Cardiac muscle cell (in vitro differentiated cells and primary cell): ENCODE measurements around the gene NPFF. TPM values are rescaled to one million over a fixed set of nuclear protein-coding genes. Genes with fewer than 3 reads are reported as not detected.

Experiments used
- DNase-seq, 2 donors: peaks; one replicate each; pipeline versions ENCODE4 v3.0.0 to v3.0.0-alpha.2; 2010 to 2017; ENCODE audit warnings: low read depth in 1 of 2, low spot score in 1 of 2
- H3K27ac ChIP-seq: fragments of 200-600 bp; sonication (generic); 2 replicates; pipeline ENCODE4 v1.5.1; 2016
- H3K27me3 ChIP-seq: fragments of 200-600 bp; sonication (generic); 2 replicates; pipeline ENCODE4 v1.6.0; 2016; ENCODE audit warnings: control low read depth
- H3K36me3 ChIP-seq: fragments of 200-600 bp; sonication (generic); 2 replicates; pipeline ENCODE4 v1.5.1; 2016; ENCODE audit warnings: control low read depth
- H3K4me1 ChIP-seq: fragments of 200-600 bp; sonication (generic); 2 replicates; pipeline ENCODE4 v1.8.1; 2017; ENCODE audit warnings: low read depth, mild to moderate bottlenecking, mixed run types
- H3K4me3 ChIP-seq: fragments of 200-600 bp; sonication (generic); 2 replicates; pipeline ENCODE4 v1.5.1; 2016; ENCODE audit warnings: mild to moderate bottlenecking
- H3K9me3 ChIP-seq: fragments of 200-600 bp; sonication (generic); 2 replicates; pipeline ENCODE4 v1.5.1; 2017; ENCODE audit warnings: low read depth, mild to moderate bottlenecking, control low read depth
- CTCF ChIP-seq: IDR thresholded peaks from 2 replicates; pipeline ENCODE4 v1.5.1; 2012; ENCODE audit warnings: low read depth, mild to moderate bottlenecking, low read length
- polyA plus RNA-seq: library from polyadenylated mRNA; unstranded; fragments of >200 nt; fragmentation: Nextera tagmentation; extraction: Ambion mirVana; gene quantifications from 2 replicates; pipeline ENCODE4 v1.2.1, GENCODE V29; 2016
- total RNA-seq: library from RNA; depleted of rRNA; stranded (reverse); fragments of >200 nt; gene quantifications from 2 replicates; pipeline ENCODE4 v1.2.3, GENCODE V29; 2016

The NPFF gene
- total and polyA plus RNA-seq, 2 experiments from 2014 or later, result not detected

DNA sequence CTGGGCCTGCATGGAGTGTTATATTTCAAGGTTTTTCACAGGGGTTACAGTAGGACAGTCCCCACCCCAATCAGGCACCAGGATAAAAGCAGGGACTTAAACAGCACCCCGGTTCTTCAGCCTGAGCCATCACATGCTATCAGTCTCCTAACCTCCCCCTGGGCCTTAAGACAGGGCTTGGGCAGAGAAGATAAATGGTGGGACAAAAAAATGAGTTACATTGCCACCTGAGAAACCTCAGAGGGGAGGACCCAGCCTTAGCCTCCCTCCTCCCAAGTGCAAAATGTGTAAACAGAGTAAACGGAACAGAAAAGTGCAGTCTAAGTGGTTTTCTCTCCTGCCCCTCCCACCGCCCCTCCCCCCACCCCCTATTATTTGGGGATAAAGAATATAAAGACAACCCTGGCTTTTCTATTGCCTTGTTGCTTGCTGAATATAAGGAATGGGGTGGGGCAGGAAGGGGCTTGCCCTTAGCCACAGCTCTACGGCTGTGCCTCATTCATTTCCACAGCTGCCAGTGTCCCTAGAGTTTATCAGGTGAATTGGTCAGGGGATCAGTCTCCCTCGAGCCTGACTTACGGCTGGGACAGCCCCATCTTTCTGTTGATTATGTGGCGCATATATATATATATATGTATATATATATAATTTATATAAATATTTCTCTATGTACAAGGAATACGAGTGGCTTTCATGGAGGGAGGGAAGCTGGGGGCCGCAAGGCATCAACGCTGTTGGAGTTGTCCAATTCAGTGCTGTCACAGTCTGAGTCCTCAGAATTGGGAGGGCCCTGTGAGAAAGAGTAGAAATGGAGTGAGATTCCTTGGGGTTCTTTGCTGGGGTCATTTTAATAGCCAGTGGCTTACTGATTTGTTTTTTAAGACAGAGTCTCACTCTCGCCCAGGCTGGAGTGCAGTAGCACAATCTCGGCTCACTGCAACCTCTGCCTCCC, 26.5 kb downstream of the NPFF start:
- Histone ChIP-seq H3K4me3 (no peak overlapping the region), H3K36me3 (peaks cover 64% of the 10 kb centered on the region), H3K27ac (peak overlapping the region; percentile 47), H3K4me1 (no peaks in the 10 kb centered on the region), H3K9me3 (no peaks in the 10 kb centered on the region), H3K27me3 (no peaks in the 10 kb centered on the region)
- no peak for DNase-seq
- no peak for TF ChIP-seq CTCF

- Histone ChIP-seq H3K4me3 (no peak overlapping the region), H3K9me3 (no peaks in the 10 kb centered on the region), H3K4me1 (no peaks in the 10 kb centered on the region), H3K27me3 (no peaks in the 10 kb centered on the region), H3K36me3 (peaks cover 70% of the 10 kb centered on the region), H3K27ac (peak overlapping the region; percentile 71)
- no peak for TF ChIP-seq CTCF
- DNase-seq, result no peak
Observed at GRCh38 chr12:53479331-53479730, 28.0 kb downstream of the NPFF start.

DNA sequence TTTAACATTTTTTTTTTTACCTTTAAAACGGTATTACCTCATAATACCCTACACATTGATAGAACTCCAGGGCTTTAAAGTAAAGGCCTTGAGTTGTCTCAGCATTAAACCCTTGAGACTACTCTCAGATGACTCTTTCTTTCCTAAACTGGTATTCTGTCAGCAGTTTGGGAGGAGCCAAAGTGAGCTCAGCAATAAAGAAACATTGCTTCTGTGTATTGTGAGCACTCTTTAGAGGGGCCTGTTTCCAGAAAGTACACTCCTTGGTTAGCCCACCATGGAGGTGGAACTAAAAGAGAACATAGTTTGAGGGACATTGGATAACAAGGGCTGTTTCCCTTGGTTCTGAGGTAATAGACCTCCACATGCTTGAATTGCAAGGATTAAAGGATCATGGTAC, 28.4 kb downstream of the NPFF start:
- no peaks in the 10 kb centered on the region for H3K27me3 ChIP-seq
- DNase-seq, result no peak
- no peak for TF ChIP-seq CTCF
- H3K4me1 ChIP-seq, result no peaks in the 10 kb centered on the region
- H3K27ac ChIP-seq, result peak overlapping the region; percentile 71
- H3K4me3 ChIP-seq, result no peak overlapping the region
- peaks cover 75% of the 10 kb centered on the region for H3K36me3 ChIP-seq
- H3K9me3 ChIP-seq, result no peaks in the 10 kb centered on the region

DNA sequence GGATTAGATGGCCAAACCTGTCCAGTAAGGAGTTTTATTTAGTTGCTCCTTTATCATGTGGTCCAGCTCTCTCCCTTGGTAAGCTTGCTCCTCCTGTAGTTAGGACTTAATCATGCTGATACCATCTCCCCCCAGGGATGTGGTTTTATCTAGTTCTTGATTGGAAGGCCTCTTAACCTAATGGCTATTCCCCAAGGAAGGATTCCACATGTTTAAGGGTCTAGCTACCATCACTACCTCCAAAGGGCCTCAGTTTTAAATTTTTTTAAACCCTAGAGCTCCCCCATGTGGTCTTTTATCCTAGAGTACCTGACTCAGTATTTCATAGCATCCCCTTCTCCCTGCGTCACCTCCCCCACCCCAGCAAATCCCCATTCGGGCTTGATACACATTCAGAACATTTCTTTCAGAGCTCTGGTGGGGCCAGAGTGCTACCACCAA, 30.5 kb downstream of the NPFF start:
- peak; percentile 41 for TF ChIP-seq CTCF
- peak; percentile 48 to 49 for DNase-seq
- Histone ChIP-seq H3K9me3 (no peaks in the 10 kb centered on the region), H3K36me3 (peaks cover 89% of the 10 kb centered on the region), H3K4me1 (no peaks in the 10 kb centered on the region), H3K27ac (peak overlapping the region; percentile 63), H3K27me3 (no peaks in the 10 kb centered on the region), H3K4me3 (no peak overlapping the region)

DNA sequence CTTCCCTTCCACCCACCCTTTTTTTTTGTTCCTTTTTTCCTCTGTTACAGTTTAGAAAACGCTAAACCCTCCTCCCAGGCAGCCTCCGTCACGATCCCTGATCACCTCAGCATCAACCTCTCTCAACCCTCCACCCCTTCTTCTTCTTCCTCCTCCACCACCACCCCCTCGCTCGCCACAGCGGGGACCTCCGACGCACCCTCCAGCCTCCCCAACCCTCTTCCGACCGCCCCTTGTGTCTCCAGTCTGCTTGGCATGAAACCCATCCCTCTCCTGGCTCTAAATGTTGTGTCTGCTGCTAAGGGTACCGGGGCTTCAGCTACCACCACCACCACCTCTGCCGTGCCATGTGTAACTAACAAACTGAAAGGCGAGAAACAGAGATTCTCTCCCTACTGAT, 32.5 kb downstream of the NPFF start:
- Histone ChIP-seq H3K4me1 (no peaks in the 10 kb centered on the region), H3K36me3 (peaks cover 92% of the 10 kb centered on the region), H3K4me3 (no peak overlapping the region), H3K27me3 (no peaks in the 10 kb centered on the region), H3K9me3 (no peaks in the 10 kb centered on the region), H3K27ac (peak overlapping the region; percentile 66)
- no peak for DNase-seq
- TF ChIP-seq CTCF, result no peak
